Thoracic aorta (tissue), 2 donors: ENCODE data around the gene MESP2. TPM values are rescaled to one million over a fixed set of nuclear protein-coding genes. Genes with fewer than 3 reads are reported as not detected.

Experiments used
- ATAC-seq: fragments of 150-250 bp; one replicate; pipeline ENCODE4 v1.8.0; 2017; ENCODE audit warnings: low read depth; ENCODE audit not compliant: insufficient number of reproducible peaks, low FRiP score
- DNase-seq: peaks from one replicate; pipeline ENCODE4 v3.0.0-alpha.2; 2020; ENCODE audit warnings: low spot score
- H3K27ac ChIP-seq, 2 donors: fragments of 200-600 bp; sonication (generic); 1 replicate in 1 of 2; 2 replicates in 1 of 2; pipeline ENCODE4 v1.5.1; 2016; ENCODE audit warnings: mild to moderate bottlenecking in 2 of 2, moderate library complexity in 2 of 2
- H3K27me3 ChIP-seq: fragments of 200-600 bp; sonication (generic); replicated peaks from 2 replicates; pipeline ENCODE4 v1.6.0; 2016; ENCODE audit warnings: mild to moderate bottlenecking; ENCODE audit not compliant: insufficient read depth
- H3K36me3 ChIP-seq: fragments of 200-600 bp; sonication (generic); one replicate; pipeline ENCODE4 v1.5.1; 2016
- H3K4me1 ChIP-seq, 2 donors: fragments of 200-600 bp; sonication (generic); 1 replicate in 1 of 2; 2 replicates in 1 of 2; pipeline versions ENCODE4 v1.5.1 to v1.6.0; 2016; ENCODE audit warnings: low read depth in 2 of 2, mild to moderate bottlenecking in 1 of 2; ENCODE audit not compliant: control insufficient read depth in 1 of 2
- H3K4me3 ChIP-seq: fragments of 200-600 bp; sonication (generic); 2 replicates; pipeline ENCODE4 v1.5.1; 2016; ENCODE audit warnings: mild to moderate bottlenecking
- H3K9me3 ChIP-seq: fragments of 200-600 bp; sonication (generic); 2 replicates; pipeline ENCODE4 v1.5.1; 2016
- total RNA-seq, 2 donors: library from RNA; depleted of rRNA; stranded (reverse); fragments of >200 nt; gene quantifications; one replicate each; pipeline versions ENCODE4 v1.1.0 to v1.2.3, GENCODE V29; 2016
- TF ChIP-seq, protein P1 (sequence below): fragments of 200-600 bp; sonication (generic); IDR thresholded peaks from one replicate; pipeline ENCODE4 v1.5.1; 2019; ENCODE audit warnings: antibody characterized with exemption

The MESP2 gene
- total RNA-seq, 2 donors from 2014 or later = 1.8 TPM; not detected in 1

- H3K27ac ChIP-seq = no peak overlapping the region
- no peak for ATAC-seq
- H3K4me1 ChIP-seq = peaks cover 0 to 3% of the 10 kb centered on the region in 2 donors
- no peaks in the 10 kb centered on the region for H3K9me3 ChIP-seq
- DNase-seq = no peak
- no peaks in the 10 kb centered on the region for H3K36me3 ChIP-seq
- no peak overlapping the region for H3K4me3 ChIP-seq
- TF ChIP-seq, protein P1, sequence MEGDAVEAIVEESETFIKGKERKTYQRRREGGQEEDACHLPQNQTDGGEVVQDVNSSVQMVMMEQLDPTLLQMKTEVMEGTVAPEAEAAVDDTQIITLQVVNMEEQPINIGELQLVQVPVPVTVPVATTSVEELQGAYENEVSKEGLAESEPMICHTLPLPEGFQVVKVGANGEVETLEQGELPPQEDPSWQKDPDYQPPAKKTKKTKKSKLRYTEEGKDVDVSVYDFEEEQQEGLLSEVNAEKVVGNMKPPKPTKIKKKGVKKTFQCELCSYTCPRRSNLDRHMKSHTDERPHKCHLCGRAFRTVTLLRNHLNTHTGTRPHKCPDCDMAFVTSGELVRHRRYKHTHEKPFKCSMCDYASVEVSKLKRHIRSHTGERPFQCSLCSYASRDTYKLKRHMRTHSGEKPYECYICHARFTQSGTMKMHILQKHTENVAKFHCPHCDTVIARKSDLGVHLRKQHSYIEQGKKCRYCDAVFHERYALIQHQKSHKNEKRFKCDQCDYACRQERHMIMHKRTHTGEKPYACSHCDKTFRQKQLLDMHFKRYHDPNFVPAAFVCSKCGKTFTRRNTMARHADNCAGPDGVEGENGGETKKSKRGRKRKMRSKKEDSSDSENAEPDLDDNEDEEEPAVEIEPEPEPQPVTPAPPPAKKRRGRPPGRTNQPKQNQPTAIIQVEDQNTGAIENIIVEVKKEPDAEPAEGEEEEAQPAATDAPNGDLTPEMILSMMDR = no peak
- H3K27me3 ChIP-seq = peaks cover 6% of the 10 kb centered on the region
These were observed 42.2 kb downstream of the MESP2 start for GRCh38 chr15:89818287-89818686.

DNA sequence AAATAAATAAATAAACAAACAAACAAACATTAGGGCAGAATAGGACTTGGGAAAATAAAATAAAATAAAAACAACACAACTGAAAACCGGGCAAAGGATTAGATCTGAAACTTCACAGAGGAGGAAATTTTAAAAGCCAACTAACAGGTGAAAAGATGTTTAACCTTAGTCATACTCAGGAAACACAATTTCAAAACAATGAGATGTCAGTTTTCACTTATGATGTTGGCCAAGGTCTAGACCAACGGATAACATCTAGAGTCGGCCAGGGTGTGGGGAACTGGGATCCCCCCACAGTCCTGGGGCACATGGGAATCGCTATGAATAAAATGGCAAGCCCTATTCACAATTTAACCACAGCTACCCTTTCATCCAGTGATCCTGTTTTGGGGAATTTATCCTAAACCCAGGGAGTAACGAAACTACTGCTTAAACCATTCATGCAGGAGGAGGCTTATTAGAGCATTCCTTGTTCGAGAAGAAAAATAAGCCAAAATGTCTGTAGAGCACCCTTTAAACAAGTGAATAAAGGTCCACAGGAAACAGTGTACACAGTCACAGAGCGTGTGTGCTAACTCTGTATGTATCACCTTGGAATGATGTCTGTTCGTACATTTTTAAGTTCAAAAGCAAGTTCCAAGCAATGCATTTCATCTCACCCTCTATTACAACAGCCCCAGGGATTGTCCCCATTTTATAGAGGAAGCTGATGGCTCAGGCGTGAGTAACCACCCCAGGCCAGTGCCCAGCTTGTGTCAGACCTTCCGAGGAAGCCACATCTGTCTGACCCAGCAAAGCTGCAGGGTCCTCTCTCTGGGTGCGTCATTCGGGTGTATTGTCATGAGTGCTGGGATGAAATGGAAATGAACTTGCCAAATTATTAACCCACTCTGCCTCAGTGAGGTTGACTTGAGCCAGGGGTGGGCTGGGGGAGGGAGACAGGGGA, 44.8 kb downstream of the MESP2 start:
- TF ChIP-seq, protein P1 = no peak
- ATAC-seq = no peak

DNA sequence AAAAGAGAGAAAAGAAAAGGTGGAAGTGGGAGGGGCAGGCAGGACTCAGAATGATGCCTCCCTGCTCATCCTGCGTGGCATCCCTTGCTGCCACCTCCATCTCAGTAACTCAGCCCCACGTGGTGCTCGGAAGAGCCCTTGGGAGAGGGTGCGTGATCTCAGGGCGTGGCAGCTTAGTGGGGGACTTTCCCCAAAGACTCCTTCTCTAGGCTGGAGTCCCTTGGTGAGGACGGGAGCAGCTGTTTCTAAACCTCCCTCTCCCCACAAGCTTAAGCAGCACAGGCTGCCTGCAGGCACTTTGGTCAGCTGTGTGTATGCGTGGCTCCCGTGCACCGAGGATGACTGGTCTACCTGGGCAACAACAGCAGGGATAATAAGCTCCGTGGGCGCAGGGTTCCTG, 45.9 kb downstream of the MESP2 start:
- Histone ChIP-seq H3K36me3 (no peaks in the 10 kb centered on the region), H3K9me3 (no peaks in the 10 kb centered on the region), H3K27me3 (no peaks in the 10 kb centered on the region), H3K4me3 (no peak overlapping the region), H3K4me1 (no peaks in the 10 kb centered on the region), H3K27ac (no peak overlapping the region)
- DNase-seq (no peak), ATAC-seq (no peak)
- TF ChIP-seq, protein P1 = no peak

More for the DNA sequence above, 44.8 kb downstream of the MESP2 start:
- no peaks in the 10 kb centered on the region for H3K36me3 ChIP-seq
- no peaks in the 10 kb centered on the region for H3K4me1 ChIP-seq
- H3K27me3 ChIP-seq = no peaks in the 10 kb centered on the region
- no peak overlapping the region for H3K4me3 ChIP-seq
- H3K27ac ChIP-seq = no peak overlapping the region
- DNase-seq = no peak
- no peaks in the 10 kb centered on the region for H3K9me3 ChIP-seq

DNA sequence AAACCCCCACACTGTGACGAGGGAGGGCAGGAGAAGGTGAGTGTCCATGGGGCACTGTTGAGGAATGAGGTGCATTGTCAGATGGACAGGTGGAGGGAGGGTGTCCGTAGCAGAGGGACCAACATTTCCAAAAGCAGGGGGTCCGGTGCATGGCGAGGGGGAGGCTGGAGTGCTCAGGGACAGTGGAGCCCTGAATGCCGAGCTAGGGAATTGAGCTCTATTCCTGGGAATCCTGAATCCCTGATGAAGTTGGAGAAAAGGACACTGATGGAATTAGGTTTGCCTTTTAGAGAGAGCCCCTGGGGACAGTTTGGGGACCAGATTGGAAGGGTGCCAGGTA, 46.4 kb downstream of the MESP2 start:
- H3K4me1 ChIP-seq = peaks cover 0 to under 1% of the 10 kb centered on the region in 2 donors
- ATAC-seq = no peak
- no peak overlapping the region for H3K4me3 ChIP-seq
- no peak overlapping the region for H3K27ac ChIP-seq
- H3K27me3 ChIP-seq = no peaks in the 10 kb centered on the region
- H3K36me3 ChIP-seq = no peaks in the 10 kb centered on the region
- no peaks in the 10 kb centered on the region for H3K9me3 ChIP-seq
- no peak for DNase-seq
- TF ChIP-seq, protein P1 = no peak

GRCh38 chr15:89822951-89823711, 47.0 kb downstream of the MESP2 start:
- no peak overlapping the region for H3K4me3 ChIP-seq
- peaks cover 3 to 6% of the 10 kb centered on the region in 2 donors for H3K4me1 ChIP-seq
- H3K27me3 ChIP-seq = no peaks in the 10 kb centered on the region
- no peak for DNase-seq
- TF ChIP-seq, protein P1 = no peak
- no peaks in the 10 kb centered on the region for H3K9me3 ChIP-seq
- no peak for ATAC-seq
- H3K27ac ChIP-seq = no peak overlapping the region
- H3K36me3 ChIP-seq = no peaks in the 10 kb centered on the region
